KMS-11 (cell line): ENCODE data around the gene ADAM19.

Source experiments
- H2AFZ ChIP-seq: fragments of 200-600 bp; sonication (generic); 2 replicates; pipeline ENCODE4 v1.6.1; 2016; ENCODE audit warnings: antibody characterized with exemption, mixed run types, low read depth
- H3K27ac ChIP-seq: fragments of 200-600 bp; sonication (generic); 2 replicates; pipeline ENCODE4 v1.6.1; 2016; ENCODE audit warnings: mild to moderate bottlenecking, mixed run types
- H3K27me3 ChIP-seq: fragments of 200-600 bp; sonication (generic); 2 replicates; pipeline ENCODE4 v1.6.1; 2017; ENCODE audit warnings: mild to moderate bottlenecking, low read depth, mixed run types, moderate library complexity; ENCODE audit not compliant: insufficient read depth
- H3K36me3 ChIP-seq: fragments of 200-600 bp; sonication (generic); 2 replicates; pipeline ENCODE4 v1.6.1; 2017; ENCODE audit warnings: mild to moderate bottlenecking, mixed run types; ENCODE audit not compliant: insufficient read depth
- H3K4me1 ChIP-seq: fragments of 200-600 bp; sonication (generic); 2 replicates; pipeline ENCODE4 v1.6.1; 2016; ENCODE audit warnings: mild to moderate bottlenecking, low read depth, mixed run types; ENCODE audit not compliant: poor library complexity, severe bottlenecking
- H3K4me2 ChIP-seq: fragments of 200-600 bp; sonication (generic); 2 replicates; pipeline ENCODE4 v1.7.0; 2016; ENCODE audit warnings: mild to moderate bottlenecking, mixed run types
- H3K4me3 ChIP-seq: fragments of 200-600 bp; sonication (generic); IDR thresholded peaks from 2 replicates; pipeline ENCODE4 v1.6.1; 2017; ENCODE audit warnings: low read depth, low read length, mixed read lengths; ENCODE audit not compliant: insufficient read depth
- H3K79me2 ChIP-seq: fragments of 200-600 bp; sonication (generic); 2 replicates; pipeline ENCODE4 v1.6.1; 2016; ENCODE audit warnings: low read depth, mixed run types; ENCODE audit not compliant: insufficient read depth
- H3K9ac ChIP-seq: fragments of 200-600 bp; sonication (generic); 2 replicates; pipeline ENCODE4 v1.6.1; 2016; ENCODE audit warnings: mild to moderate bottlenecking, mixed run types
- H4K20me1 ChIP-seq: fragments of 200-600 bp; sonication (generic); 2 replicates; pipeline ENCODE4 v1.6.1; 2016; ENCODE audit warnings: mild to moderate bottlenecking, mixed run types; ENCODE audit not compliant: insufficient read depth
- TF ChIP-seq, protein P1 (sequence below): fragments of 200-600 bp; sonication (generic); conservative IDR thresholded peaks from 2 replicates; pipeline ENCODE4 v1.6.1; 2017; ENCODE audit warnings: low read depth, mild to moderate bottlenecking, antibody characterized with exemption, low read length, moderate library complexity, mixed read lengths

The ADAM19 gene

GRCh38 chr5:157563373-157563928 lies 12.1 kb downstream of the ADAM19 start:
- no peaks in the 10 kb centered on the region for H3K36me3 ChIP-seq
- no peaks in the 10 kb centered on the region for H3K4me1 ChIP-seq
- H4K20me1 ChIP-seq = no peaks in the 10 kb centered on the region
- H3K4me2 ChIP-seq = no peak overlapping the region
- H3K9ac ChIP-seq = no peak overlapping the region
- no peak overlapping the region for H3K4me3 ChIP-seq
- no peaks in the 10 kb centered on the region for H3K79me2 ChIP-seq
- no peaks in the 10 kb centered on the region for H3K27me3 ChIP-seq
- no peak overlapping the region for H2AFZ ChIP-seq
- no peak overlapping the region for H3K27ac ChIP-seq
- TF ChIP-seq, protein P1, sequence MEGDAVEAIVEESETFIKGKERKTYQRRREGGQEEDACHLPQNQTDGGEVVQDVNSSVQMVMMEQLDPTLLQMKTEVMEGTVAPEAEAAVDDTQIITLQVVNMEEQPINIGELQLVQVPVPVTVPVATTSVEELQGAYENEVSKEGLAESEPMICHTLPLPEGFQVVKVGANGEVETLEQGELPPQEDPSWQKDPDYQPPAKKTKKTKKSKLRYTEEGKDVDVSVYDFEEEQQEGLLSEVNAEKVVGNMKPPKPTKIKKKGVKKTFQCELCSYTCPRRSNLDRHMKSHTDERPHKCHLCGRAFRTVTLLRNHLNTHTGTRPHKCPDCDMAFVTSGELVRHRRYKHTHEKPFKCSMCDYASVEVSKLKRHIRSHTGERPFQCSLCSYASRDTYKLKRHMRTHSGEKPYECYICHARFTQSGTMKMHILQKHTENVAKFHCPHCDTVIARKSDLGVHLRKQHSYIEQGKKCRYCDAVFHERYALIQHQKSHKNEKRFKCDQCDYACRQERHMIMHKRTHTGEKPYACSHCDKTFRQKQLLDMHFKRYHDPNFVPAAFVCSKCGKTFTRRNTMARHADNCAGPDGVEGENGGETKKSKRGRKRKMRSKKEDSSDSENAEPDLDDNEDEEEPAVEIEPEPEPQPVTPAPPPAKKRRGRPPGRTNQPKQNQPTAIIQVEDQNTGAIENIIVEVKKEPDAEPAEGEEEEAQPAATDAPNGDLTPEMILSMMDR = no peak

DNA sequence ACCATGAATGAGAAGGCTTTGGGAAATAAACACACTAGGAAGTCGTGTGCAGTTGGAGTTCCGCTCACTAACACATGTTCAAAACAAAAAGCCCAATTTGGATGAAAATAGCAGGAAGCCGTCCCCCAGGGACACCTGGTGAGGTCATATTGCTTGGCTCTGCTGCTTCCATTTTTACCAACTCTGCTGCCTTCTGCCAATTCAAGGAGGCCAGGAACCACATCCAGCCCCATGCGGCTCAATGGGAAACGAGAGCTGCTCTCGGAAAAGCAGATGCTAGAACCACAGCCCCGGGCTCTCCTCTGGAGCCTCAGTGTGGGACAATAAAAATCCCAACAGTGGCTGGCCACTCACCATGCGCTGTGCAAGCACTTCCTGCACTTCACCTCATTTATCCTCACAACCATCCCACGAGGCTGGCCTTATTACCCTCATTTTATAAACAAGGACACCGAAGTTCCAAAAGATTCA lies 13.4 kb downstream of the ADAM19 start:
- Histone ChIP-seq H3K4me3 (no peak overlapping the region), H3K4me2 (no peak overlapping the region), H3K4me1 (no peaks in the 10 kb centered on the region), H3K27ac (no peak overlapping the region), H4K20me1 (no peaks in the 10 kb centered on the region), H3K9ac (no peak overlapping the region), H3K79me2 (no peaks in the 10 kb centered on the region), H3K36me3 (no peaks in the 10 kb centered on the region), H3K27me3 (no peaks in the 10 kb centered on the region), H2AFZ (no peak overlapping the region)
- TF ChIP-seq, protein P1 = no peak

DNA sequence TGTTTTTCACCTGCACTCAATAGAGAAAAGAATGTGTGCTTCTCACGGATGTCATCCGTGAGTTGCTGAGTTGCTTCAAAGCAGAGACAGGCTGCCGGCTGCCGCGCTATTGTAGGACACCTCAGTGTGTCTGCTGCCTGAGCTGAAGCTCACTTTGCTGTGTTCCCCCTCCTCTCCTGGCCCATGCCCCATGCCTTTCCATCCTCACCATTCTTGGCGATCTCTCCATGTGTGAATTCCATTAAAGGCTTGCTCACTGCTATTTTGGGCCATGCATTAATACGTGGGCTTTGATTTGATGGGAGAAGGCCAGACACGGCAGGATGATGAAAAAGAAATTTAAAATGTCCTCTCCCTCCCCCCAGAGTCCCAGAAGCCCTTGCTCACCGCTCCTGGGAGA lies 14.5 kb downstream of the ADAM19 start:
- Histone ChIP-seq H4K20me1 (no peaks in the 10 kb centered on the region), H3K27ac (no peak overlapping the region), H3K9ac (no peak overlapping the region), H3K4me3 (no peak overlapping the region), H3K4me2 (no peak overlapping the region), H2AFZ (no peak overlapping the region), H3K27me3 (no peaks in the 10 kb centered on the region), H3K79me2 (no peaks in the 10 kb centered on the region), H3K4me1 (no peaks in the 10 kb centered on the region), H3K36me3 (no peaks in the 10 kb centered on the region)
- TF ChIP-seq, protein P1 = no peak

DNA sequence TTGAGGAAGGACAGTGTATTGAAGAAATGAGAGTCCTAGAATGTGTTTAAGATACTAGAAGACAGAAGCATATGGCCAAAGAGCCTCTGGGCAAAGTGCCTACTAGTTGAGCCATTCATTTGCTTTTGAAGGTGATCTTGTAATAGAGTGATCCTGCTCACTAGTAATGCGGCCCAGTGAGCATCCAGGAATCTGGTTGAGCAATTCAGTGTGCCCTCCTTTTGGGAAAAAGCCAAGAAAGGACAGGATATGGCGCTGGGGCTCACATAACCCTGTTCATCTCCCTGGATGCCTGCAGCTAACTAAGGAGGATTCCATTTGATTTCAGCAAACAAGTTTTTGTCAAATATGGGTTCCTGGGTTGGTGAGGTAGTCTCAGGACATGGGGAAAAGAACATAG lies 16.3 kb downstream of the ADAM19 start:
- Histone ChIP-seq H3K27me3 (no peaks in the 10 kb centered on the region), H3K4me3 (no peak overlapping the region), H2AFZ (no peak overlapping the region), H3K4me2 (no peak overlapping the region), H3K36me3 (no peaks in the 10 kb centered on the region), H3K4me1 (peaks cover 8% of the 10 kb centered on the region), H3K79me2 (no peaks in the 10 kb centered on the region), H3K27ac (no peak overlapping the region), H4K20me1 (no peaks in the 10 kb centered on the region), H3K9ac (no peak overlapping the region)
- TF ChIP-seq, protein P1 = no peak
